A549 (cell line): ENCODE data around the gene MAPKAP1. TPM values are rescaled to one million over a fixed set of nuclear protein-coding genes. Genes with fewer than 3 reads are reported as not detected.

Experiments used
- ATAC-seq, 2 experiments: fragments of 200-7000 bp in 1 of 2; fragments of >200 bp in 1 of 2; cut with Nextera tagmentation in 1 of 2; cut with Tn5 transposase in 1 of 2; 3 replicates each; pipeline versions ENCODE4 v1.8.0 to v1.9.1; 2018 to 2020; ENCODE audit warnings: mild to moderate bottlenecking in 1 of 2, moderate library complexity in 1 of 2
- CTCF ChIA-PET: fragments of 300-600 bp; sonication (Branson Sonifier 250); formaldehyde crosslinking; extraction: SDS; loops from one replicate; lab custom pipeline; 2021; ENCODE audit warnings: antibody characterized with exemption, inconsistent platforms; lab: Yijun Ruan, JAX
- POLR2A ChIA-PET: fragments of 350-600 bp; formaldehyde crosslinking; extraction: SDS; loops from one replicate; lab custom pipeline; 2021; ENCODE audit warnings: antibody characterized with exemption, inconsistent platforms; lab: Yijun Ruan, JAX
- DNase-seq, 2 experiments: peaks; one replicate each; pipeline versions ENCODE4 v3.0.0 to v3.0.0-alpha.2; 2011 to 2016; ENCODE audit warnings: low read depth in 1 of 2, low spot score in 1 of 2
- FAIRE-seq: peaks from 2 replicates; lab custom pipeline; 2011; peaks lifted over from hg19 to GRCh38; lab: Jason Lieb, UNC
- H3K27ac ChIP-seq, 2 experiments: fragments of >200 bp; sonication (Bioruptor Twin); formaldehyde crosslinking; 3 replicates each; pipeline ENCODE4 v1.5.1; 2016 to 2017
- H3K4me1 ChIP-seq: fragments of >200 bp; sonication (Bioruptor Twin); formaldehyde crosslinking; 3 replicates; pipeline ENCODE4 v1.6.1; 2016
- H3K4me2 ChIP-seq: fragments of >200 bp; sonication (Bioruptor Twin); formaldehyde crosslinking; 3 replicates; pipeline ENCODE4 v1.6.1; 2016
- H3K4me3 ChIP-seq: fragments of >200 bp; sonication (Bioruptor Twin); formaldehyde crosslinking; 3 replicates; pipeline ENCODE4 v1.5.1; 2016
- H3K9me3 ChIP-seq: fragments of >200 bp; sonication (Bioruptor Twin); formaldehyde crosslinking; 3 replicates; pipeline ENCODE4 v1.6.1; 2016
- ATOH8 ChIP-seq: fragments of 250-450 bp; sonication (Bioruptor Pico); IDR thresholded peaks from 2 replicates; pipeline ENCODE4 v1.5.0; 2020; ENCODE audit warnings: low read depth, mild to moderate bottlenecking, moderate library complexity
- CEBPB ChIP-seq, 2 experiments: fragments of >200 bp in 1 of 2; sonication (Bioruptor Twin) in 1 of 2; formaldehyde crosslinking in 1 of 2; IDR thresholded peaks; 2 replicates each; pipeline ENCODE4 v1.6.1; 2012 to 2016
- CHD4 ChIP-seq: fragments of 200-600 bp; sonication (generic); IDR thresholded peaks from 2 replicates; pipeline ENCODE4 v1.6.1; 2016; ENCODE audit warnings: antibody characterized with exemption, mild to moderate bottlenecking, borderline replicate concordance
- CTCF ChIP-seq: fragments of >200 bp; sonication (Bioruptor Twin); formaldehyde crosslinking; IDR thresholded peaks from 3 replicates; pipeline ENCODE4 v1.5.1; 2016
- EP300 ChIP-seq, 2 experiments: fragments of >200 bp; sonication (Bioruptor Twin); formaldehyde crosslinking; IDR thresholded peaks; 2 replicates in 1 of 2; 3 replicates in 1 of 2; pipeline ENCODE4 v1.6.1; 2016 to 2017
- ESRRA ChIP-seq: fragments of 150-350 bp; IDR thresholded peaks from 2 replicates; pipeline ENCODE4 v1.6.1; 2014; ENCODE audit warnings: mild to moderate bottlenecking, low read length, borderline replicate concordance
- FOXS1 ChIP-seq: fragments of 250-450 bp; sonication (Bioruptor Pico); IDR thresholded peaks from 2 replicates; pipeline ENCODE4 v1.5.0; 2020; ENCODE audit warnings: mild to moderate bottlenecking, moderate library complexity
- HES2 ChIP-seq: fragments of >200 bp; sonication (Bioruptor Twin); formaldehyde crosslinking; IDR thresholded peaks from 2 replicates; pipeline ENCODE4 v1.6.1; 2016
- HOXA7 ChIP-seq: fragments of 250-450 bp; sonication (Bioruptor Pico); IDR thresholded peaks from 2 replicates; pipeline ENCODE4 v1.5.0; 2020; ENCODE audit warnings: mild to moderate bottlenecking, moderate library complexity
- JUN ChIP-seq, 2 experiments: fragments of >200 bp; sonication (Bioruptor Twin); formaldehyde crosslinking; IDR thresholded peaks; 2 replicates in 1 of 2; 3 replicates in 1 of 2; pipeline ENCODE4 v1.6.1; 2016 to 2017
- MAFK ChIP-seq: fragments of 450-650 bp; IDR thresholded peaks from 2 replicates; pipeline ENCODE4 v1.6.1; 2014; ENCODE audit not compliant: partially characterized antibody
- MAZ ChIP-seq: fragments of 150-350 bp; IDR thresholded peaks from 2 replicates; pipeline ENCODE4 v1.6.1; 2014; ENCODE audit warnings: antibody characterized with exemption, low read depth, low read length, borderline replicate concordance
- MYC ChIP-seq: IDR thresholded peaks from 2 replicates; pipeline ENCODE4 v1.6.1; 2012; ENCODE audit warnings: mild to moderate bottlenecking, inconsistent platforms, low read length, improper control_type of control experiment, borderline replicate concordance
- POLR2AphosphoS2 ChIP-seq: conservative IDR thresholded peaks from 2 replicates; pipeline ENCODE4 v1.6.1; 2012; ENCODE audit warnings: low read length, improper control_type of control experiment, inconsistent platforms
- RAD21 ChIP-seq, 2 experiments: fragments of >200 bp in 1 of 2; sonication (Bioruptor Twin) in 1 of 2; formaldehyde crosslinking in 1 of 2; IDR thresholded peaks in 1 of 2; conservative IDR thresholded peaks in 1 of 2; 2 replicates in 1 of 2; 3 replicates in 1 of 2; pipeline ENCODE4 v1.6.1; 2012 to 2018; ENCODE audit warnings: inconsistent platforms in 1 of 2
- SMC3 ChIP-seq: fragments of >200 bp; sonication (Bioruptor Twin); formaldehyde crosslinking; IDR thresholded peaks from 3 replicates; pipeline ENCODE4 v1.6.1; 2018; ENCODE audit warnings: inconsistent platforms
- TFCP2L1 ChIP-seq: fragments of 250-450 bp; sonication (Bioruptor Pico); IDR thresholded peaks from 2 replicates; pipeline ENCODE4 v1.5.0; 2021; ENCODE audit warnings: mild to moderate bottlenecking
- TP53 ChIP-seq: fragments of 250-450 bp; sonication (Bioruptor Pico); IDR thresholded peaks from 2 replicates; pipeline ENCODE4 v1.5.0; 2021; ENCODE audit warnings: mild to moderate bottlenecking, moderate library complexity
- USF2 ChIP-seq: fragments of 450-650 bp; IDR thresholded peaks from 2 replicates; pipeline ENCODE4 v1.6.1; 2014; ENCODE audit warnings: antibody characterized with exemption
- ZFP36 ChIP-seq: fragments of 450-650 bp; IDR thresholded peaks from 2 replicates; pipeline ENCODE4 v1.6.1; 2014; ENCODE audit warnings: borderline replicate concordance; ENCODE audit not compliant: partially characterized antibody
- ZNF302 ChIP-seq: fragments of 250-450 bp; sonication (Bioruptor Pico); IDR thresholded peaks from 2 replicates; pipeline ENCODE4 v1.9.0; 2021; ENCODE audit warnings: inconsistent platforms, mild to moderate bottlenecking, moderate library complexity
- WGBS: methylation state at CpG from one replicate; pipeline ENCODE4 v1.1.6; 2017; ENCODE audit errors: missing lambda C conversion rate; 5-methylcytosine and 5-hydroxymethylcytosine counted together
- polyA plus RNA-seq, 4 experiments: library from polyadenylated mRNA; depleted of rRNA in 3 of 4; stranded (reverse); fragments of >200 nt; fragmentation: RNase III in 1 of 4; extraction: RNeasy Plus Mini Kit Qiagen cat#74134 plus additional on column Dnase treatment in 1 of 4; gene quantifications; 2 replicates in 3 of 4; 3 replicates in 1 of 4; pipeline ENCODE4 v1.2.3, GENCODE V29; 2011 to 2017

The MAPKAP1 gene
- polyA plus RNA-seq, 2 of the 4 experiments (the other 2 are of a cell fraction) = 49.9 to 119 TPM

GRCh38 chr9:125726456-125727132 is 19.6 kb upstream of the MAPKAP1 start:
- TF ChIP-seq TP53 (no peak), CEBPB (IDR thresholded peaks at IDR 0.05) (no peak), ATOH8 (CRISPR knock-in tag) (no peak), ZFP36 (no peak), HOXA7 (no peak), USF2 (no peak), FOXS1 (CRISPR knock-in tag) (no peak), CTCF (no peak), RAD21 (conservative IDR thresholded peaks at IDR 0.05 in 1 of 2, IDR thresholded peaks at IDR 0.05 in 1 of 2) (no peak), POLR2AphosphoS2 (no peak), ESRRA (no peak), MYC (no peak), SMC3 (no peak), HES2 (no peak), TFCP2L1 (CRISPR knock-in tag) (no peak)
- DNase-seq = no peak
- FAIRE-seq = no peak

GRCh38 chr9:125707472-125707804 is 430 bp upstream of the MAPKAP1 start:
- DNase-seq (peak in 1 of 2 experiments; percentile 7), FAIRE-seq (no peak), ATAC-seq (peak; percentile 26 to 40)
- 1% methylated on average over 4 of the region's 4 CpGs for WGBS
- Histone ChIP-seq H3K4me2 (peak overlapping the region; percentile 74), H3K4me3 (peak overlapping the region; percentile 79), H3K27ac (peak overlapping the region; percentile 92 to 93), H3K4me1 (peaks cover 17% of the 10 kb centered on the region), H3K9me3 (no peaks in the 10 kb centered on the region)
- ChIA-PET POLR2A (interaction anchor here (0.9 to 1.7 kb wide), 15 partner anchors 8 to 292 kb away, joined by 3 to 17 read pairs (median 5); no protein-coding TSS in a partner anchor), CTCF (interaction anchor here (1.0 kb wide), 3 partner anchors 24 to 300 kb away, joined by 3 to 4 read pairs (median 3); no protein-coding TSS in a partner anchor)
- TF ChIP-seq MAZ (no peak), POLR2AphosphoS2 (no peak), MAFK (no peak), ZNF302 (no peak), CHD4 (no peak), EP300 (IDR thresholded peaks at IDR 0.05) (no peak), JUN (IDR thresholded peaks at IDR 0.05) (no peak; a peak in 1 of 5 replicates)

More at GRCh38 chr9:125726456-125727132, 19.6 kb upstream of the MAPKAP1 start:
- ChIA-PET CTCF (no interaction called here), POLR2A (no interaction called here)
- WGBS = 80% methylated on average over 13 of the region's 13 CpGs
- Histone ChIP-seq H3K4me1 (no peaks in the 10 kb centered on the region), H3K4me3 (no peak overlapping the region), H3K9me3 (no peaks in the 10 kb centered on the region), H3K4me2 (no peak overlapping the region), H3K27ac (no peak overlapping the region)
- ATAC-seq = no peak
